Spleen (tissue), 7 donors: ENCODE measurements around the gene BASP1.

Experiments
- POLR2AphosphoS5 ChIP-seq, 3 donors: sonication (generic); formaldehyde crosslinking; IDR thresholded peaks; one replicate each; pipeline ENCODE4 v1.5.1; 2017; ENCODE audit warnings: antibody characterized with exemption in 3 of 3
- TF ChIP-seq, protein P1 (sequence below), 11 experiments: fragments of 200-600 bp in 7 of 11; fragments of 450-650 bp in 4 of 11; sonication (generic) in 4 of 11; IDR thresholded peaks in 8 of 11; conservative IDR thresholded peaks in 3 of 11; 1 replicate in 7 of 11; 2 replicates in 4 of 11; pipeline versions ENCODE4 v1.4.0 to v1.8.0; 2016 to 2021; ENCODE audit warnings: antibody characterized with exemption in 11 of 11, inconsistent platforms in 4 of 11, mild to moderate bottlenecking in 1 of 11
- donor health status: DM: no; HTN: no; CAD: no; lungs with moderate emphysema.
- donor health status: DM: no; HTN: no; CAD: no.
- donor health status: DM: no; HTN: no; CAD: no.

GRCh38 chr5:17216974-17217492, 398 bp upstream of the BASP1 start:
- TF ChIP-seq POLR2AphosphoS5 (IDR thresholded peaks at IDR 0.05): no peak
- TF ChIP-seq, protein P1, sequence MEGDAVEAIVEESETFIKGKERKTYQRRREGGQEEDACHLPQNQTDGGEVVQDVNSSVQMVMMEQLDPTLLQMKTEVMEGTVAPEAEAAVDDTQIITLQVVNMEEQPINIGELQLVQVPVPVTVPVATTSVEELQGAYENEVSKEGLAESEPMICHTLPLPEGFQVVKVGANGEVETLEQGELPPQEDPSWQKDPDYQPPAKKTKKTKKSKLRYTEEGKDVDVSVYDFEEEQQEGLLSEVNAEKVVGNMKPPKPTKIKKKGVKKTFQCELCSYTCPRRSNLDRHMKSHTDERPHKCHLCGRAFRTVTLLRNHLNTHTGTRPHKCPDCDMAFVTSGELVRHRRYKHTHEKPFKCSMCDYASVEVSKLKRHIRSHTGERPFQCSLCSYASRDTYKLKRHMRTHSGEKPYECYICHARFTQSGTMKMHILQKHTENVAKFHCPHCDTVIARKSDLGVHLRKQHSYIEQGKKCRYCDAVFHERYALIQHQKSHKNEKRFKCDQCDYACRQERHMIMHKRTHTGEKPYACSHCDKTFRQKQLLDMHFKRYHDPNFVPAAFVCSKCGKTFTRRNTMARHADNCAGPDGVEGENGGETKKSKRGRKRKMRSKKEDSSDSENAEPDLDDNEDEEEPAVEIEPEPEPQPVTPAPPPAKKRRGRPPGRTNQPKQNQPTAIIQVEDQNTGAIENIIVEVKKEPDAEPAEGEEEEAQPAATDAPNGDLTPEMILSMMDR (IDR thresholded peaks at IDR 0.05 in 8 of 11, conservative IDR thresholded peaks at IDR 0.05 in 3 of 11): peak in 1 of 11 experiments; percentile 23
